NCI-H1105 treated with DMSO at 0.1 percent for 48 hours (cell line): ENCODE results near the gene SOX11.

Experiments used
- DNase-seq: peaks from one replicate; lab custom pipeline; 2025; lab: John Stamatoyannopoulos, UW

Gene SOX11

DNA sequence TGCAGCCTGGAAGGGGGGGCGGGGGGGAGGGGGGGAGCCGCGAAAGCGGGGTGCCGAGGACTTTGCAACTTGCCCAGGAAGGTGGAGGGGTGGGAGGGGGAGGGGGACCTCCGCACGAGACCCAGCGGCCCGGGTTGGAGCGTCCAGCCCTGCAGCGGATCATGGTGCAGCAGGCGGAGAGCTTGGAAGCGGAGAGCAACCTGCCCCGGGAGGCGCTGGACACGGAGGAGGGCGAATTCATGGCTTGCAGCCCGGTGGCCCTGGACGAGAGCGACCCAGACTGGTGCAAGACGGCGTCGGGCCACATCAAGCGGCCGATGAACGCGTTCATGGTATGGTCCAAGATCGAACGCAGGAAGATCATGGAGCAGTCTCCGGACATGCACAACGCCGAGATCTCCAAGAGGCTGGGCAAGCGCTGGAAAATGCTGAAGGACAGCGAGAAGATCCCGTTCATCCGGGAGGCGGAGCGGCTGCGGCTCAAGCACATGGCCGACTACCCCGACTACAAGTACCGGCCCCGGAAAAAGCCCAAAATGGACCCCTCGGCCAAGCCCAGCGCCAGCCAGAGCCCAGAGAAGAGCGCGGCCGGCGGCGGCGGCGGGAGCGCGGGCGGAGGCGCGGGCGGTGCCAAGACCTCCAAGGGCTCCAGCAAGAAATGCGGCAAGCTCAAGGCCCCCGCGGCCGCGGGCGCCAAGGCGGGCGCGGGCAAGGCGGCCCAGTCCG lies 540 bp downstream of the SOX11 start:
- DNase-seq, result peak; percentile 53

DNA sequence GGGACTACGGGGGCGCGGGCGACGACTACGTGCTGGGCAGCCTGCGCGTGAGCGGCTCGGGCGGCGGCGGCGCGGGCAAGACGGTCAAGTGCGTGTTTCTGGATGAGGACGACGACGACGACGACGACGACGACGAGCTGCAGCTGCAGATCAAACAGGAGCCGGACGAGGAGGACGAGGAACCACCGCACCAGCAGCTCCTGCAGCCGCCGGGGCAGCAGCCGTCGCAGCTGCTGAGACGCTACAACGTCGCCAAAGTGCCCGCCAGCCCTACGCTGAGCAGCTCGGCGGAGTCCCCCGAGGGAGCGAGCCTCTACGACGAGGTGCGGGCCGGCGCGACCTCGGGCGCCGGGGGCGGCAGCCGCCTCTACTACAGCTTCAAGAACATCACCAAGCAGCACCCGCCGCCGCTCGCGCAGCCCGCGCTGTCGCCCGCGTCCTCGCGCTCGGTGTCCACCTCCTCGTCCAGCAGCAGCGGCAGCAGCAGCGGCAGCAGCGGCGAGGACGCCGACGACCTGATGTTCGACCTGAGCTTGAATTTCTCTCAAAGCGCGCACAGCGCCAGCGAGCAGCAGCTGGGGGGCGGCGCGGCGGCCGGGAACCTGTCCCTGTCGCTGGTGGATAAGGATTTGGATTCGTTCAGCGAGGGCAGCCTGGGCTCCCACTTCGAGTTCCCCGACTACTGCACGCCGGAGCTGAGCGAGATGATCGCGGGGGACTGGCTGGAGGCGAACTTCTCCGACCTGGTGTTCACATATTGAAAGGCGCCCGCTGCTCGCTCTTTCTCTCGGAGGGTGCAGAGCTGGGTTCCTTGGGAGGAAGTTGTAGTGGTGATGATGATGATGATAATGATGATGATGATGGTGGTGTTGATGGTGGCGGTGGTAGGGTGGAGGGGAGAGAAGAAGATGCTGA lies 1.4 kb downstream of the SOX11 start:
- peak; percentile 58 for DNase-seq

DNA sequence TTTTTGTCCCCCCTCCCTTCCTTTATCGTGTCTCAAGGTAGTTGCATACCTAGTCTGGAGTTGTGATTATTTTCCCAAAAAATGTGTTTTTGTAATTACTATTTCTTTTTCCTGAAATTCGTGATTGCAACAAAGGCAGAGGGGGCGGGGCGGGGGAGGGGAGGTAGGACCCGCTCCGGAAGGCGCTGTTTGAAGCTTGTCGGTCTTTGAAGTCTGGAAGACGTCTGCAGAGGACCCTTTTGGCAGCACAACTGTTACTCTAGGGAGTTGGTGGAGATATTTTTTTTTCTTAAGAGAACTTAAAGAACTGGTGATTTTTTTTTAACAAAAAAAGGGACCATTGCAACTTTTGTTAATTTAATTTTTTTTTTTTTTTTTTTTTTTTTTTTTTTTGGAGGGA lies 2.1 kb downstream of the SOX11 start:
- peak; percentile 27 for DNase-seq

DNA sequence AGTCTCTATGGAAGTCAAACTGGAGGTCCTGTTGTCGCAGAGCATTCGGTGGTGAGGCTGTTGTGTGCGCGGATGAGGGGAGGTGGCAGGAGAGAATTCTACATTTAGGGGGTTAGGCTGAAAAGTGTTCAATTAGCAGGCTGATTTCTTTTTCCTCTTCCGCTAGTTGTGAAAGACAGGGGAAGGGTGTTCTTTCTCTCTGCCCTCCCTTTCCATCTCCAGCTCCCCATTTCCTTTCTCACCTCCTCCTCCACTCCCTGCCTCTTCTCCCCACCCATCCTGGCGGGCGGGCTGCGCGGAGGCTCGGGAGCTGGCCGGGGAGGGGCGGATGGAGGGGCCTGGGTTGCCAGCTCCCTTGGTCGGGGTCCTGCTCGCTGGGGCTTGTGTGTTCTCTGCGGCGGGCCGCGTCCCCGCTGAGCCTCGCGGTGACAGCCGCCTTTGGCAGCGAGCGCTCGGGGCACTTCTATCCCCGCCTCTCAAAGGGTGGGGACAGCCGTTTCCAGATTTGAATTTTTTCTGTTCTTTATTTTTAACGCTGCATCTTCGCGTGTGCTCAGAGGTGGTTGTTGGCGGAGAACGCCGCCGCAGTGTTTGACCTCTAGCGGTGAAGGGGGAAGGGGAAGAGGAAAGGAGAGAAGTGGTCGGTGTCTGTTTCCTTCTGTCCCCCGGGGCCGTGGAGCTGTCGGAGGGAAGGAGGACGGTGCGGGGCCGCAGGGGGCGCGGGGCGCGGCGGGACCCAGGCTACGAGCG lies 3.6 kb downstream of the SOX11 start:
- DNase-seq, result peak; percentile 60

DNA sequence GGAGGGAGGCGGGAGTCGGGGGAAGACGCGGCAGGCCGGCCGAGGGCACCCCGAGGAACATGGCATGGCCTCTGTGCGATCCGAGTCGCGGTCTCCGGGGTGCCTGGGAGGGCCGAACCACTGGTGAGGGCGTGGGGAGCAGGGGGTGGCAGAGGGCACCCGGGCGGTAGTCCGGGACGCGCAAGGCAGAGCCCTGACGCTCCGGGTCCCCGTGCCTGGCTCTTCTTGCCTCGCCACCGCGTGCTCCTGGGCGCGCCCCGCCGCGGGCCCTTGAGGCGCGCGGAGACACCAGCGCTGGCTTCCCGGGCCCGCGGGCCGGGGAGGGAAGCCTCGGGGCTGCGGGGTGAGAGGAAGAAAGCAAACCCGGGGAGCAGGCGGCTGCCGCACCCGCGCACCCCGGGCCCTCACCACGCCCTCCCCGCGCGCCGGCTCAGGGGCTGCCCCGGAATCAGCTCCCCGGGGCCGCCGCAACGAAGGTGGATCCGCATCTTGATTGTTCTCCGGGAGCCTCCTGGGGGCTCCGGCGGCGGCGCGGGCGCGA lies 4.3 kb downstream of the SOX11 start:
- peak; percentile 47 for DNase-seq

DNA sequence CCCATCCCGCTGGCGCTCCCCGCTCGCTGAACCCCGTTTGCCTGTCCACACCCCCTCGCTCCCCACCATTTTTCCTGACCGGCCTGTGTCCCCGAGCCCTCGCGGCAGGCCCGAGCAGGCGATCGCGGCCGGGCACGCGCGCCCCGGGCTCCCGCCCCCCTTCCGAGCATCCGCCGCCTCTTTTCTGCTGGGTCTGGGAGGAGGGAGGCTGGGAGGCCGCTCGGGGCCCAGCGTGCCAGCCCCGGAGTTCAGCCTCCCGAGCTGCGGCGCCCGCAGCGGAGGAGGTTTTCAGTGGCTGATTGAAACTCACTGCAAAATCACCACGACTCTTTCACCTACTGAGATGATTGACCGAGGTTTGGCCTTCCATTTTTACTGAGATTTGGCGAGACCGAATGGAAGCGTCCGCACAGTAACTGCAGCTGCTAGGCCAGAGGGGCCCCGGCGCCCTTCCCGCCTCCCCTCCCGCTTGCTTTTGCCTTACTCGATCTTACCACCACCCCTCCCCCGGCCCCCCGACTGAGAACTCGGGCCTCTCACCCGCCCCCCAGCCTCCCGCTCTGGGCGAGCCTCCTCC lies 4.8 kb downstream of the SOX11 start:
- peak; percentile 66 for DNase-seq

DNA sequence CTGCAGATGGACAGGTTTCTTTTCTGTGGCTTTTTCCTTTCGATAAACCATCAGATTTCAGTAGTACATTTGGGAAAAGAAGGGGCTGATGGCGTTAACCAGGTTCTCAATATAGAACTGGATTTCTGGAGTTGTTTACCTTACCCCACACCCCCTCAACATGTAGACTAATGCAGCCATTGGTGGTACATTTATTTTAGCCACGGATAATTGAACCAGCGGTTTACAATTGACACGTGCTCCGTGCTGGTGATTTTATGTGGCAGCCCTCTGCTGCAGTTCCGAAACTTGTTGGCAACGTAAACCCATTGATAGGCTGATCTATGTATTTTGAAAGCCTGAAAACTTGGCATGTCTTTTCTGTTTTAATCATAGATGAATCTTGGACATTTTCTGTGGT lies 5.4 kb downstream of the SOX11 start:
- peak; percentile 46 for DNase-seq

DNA sequence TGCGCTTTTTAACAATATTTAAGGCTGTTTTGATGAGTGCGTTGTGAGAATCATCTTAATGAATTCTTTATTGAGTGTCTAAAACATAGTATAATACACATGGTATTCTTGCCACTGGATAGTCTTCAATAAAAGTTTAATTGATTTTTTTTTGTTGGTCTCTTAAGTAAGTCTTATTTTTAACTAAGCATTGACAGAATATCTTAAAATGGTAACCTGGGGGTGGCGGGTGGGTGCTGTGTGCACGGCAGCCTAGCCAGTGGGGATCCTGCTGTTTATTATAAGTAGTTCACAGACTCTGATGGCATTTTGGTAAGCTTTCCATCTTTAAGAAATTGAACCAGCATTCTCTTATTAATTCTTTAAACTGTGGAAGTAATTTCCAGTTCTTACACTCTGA lies 6.0 kb downstream of the SOX11 start:
- DNase-seq, result no peak

DNA sequence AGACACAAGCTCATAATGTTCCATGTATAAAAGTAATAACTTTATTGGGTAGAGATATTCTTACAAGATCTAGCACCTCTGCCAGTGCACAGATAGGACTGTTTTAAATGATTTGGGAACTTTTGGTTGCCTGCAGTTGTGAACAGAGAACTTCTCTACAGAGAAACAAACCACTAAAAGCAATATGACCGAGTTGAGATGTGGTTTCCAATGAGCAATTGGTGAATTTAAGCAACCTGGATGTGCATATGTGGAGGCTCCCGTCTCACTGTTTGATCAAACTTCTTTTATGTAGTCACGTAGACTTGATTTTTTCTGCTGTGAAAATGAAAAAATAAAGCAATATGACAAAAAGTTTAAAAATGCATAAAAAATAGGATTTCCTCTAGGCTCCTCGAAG lies 7.8 kb downstream of the SOX11 start:
- no peak for DNase-seq

DNA sequence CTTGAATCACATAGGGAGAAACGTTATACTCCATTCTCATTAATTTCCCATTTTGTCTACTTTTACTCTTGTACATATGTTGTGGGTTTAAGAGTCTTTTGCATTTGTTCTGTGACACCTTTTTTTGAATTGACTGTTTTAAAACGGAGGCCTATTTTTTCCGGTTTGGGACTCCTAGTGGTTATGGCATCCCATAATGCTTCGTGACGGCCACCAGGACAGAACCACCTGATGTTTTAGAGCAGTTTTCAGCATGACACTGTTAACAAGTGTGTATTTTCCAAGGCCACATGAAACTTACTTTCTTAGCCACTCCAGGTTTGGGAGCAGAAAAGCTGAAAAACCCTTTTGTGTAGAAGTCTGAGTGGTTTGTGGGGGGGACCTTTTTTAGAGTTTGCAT lies 8.4 kb downstream of the SOX11 start:
- no peak for DNase-seq

DNA sequence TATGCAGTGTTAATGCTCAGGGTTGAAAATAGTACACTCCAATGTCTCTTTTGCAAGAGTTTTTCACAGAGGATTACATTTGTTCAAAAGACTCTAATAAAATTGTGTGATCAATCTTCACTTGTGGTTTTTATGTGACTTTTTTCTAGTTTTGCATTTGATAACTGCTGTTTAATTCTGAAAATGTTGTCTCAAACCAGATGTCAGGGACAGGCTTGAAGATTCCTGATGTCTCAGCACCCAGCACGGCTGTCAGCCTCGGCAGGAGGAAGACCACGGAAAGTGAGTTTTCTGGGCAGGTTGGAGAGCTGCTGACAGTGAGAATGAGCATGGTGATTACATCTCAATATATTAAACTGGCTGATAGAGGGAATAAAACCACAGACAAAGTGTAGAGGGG lies 9.1 kb downstream of the SOX11 start:
- DNase-seq, result no peak

DNA sequence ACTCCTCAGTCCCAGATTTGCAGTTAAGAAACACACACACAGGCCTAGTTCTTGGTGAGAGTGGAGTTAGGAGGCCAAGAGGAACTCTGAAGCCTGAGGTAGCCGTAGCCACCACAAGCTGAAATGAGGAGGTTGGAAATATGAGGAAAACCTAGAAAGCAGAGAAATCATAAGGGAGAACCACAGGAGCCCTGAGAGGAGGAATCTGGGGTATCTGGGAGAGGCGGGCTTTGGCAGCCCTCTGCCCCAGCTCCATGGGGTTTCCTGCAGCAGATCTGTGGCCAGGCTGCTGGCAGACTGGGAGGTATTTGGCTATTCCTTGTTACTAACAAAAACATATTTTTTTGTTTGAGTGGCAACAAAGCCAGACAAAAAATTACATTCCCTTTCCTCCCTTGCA lies 11.0 kb downstream of the SOX11 start:
- DNase-seq, result no peak

DNA sequence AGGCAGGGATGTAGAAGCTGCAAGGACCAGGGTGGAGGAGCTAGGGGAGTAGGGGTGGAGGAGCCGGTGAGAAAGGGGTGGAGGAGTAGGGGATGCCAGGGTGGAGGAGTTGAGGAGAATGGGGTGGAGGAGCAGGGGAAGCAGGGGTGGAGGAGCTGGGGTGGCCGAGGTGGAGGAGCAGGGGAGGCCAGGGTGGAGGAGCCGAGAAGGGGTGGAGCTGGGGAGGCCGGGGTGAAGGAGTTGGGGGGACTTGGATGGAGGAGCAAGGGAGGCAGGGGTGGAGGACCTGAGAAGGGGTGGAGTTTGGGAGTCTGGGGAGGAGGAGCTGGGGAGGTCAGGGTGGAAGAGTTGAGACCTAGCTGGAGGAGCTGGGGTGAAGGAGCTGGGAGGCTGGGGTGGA lies 13.3 kb downstream of the SOX11 start:
- no peak for DNase-seq

DNA sequence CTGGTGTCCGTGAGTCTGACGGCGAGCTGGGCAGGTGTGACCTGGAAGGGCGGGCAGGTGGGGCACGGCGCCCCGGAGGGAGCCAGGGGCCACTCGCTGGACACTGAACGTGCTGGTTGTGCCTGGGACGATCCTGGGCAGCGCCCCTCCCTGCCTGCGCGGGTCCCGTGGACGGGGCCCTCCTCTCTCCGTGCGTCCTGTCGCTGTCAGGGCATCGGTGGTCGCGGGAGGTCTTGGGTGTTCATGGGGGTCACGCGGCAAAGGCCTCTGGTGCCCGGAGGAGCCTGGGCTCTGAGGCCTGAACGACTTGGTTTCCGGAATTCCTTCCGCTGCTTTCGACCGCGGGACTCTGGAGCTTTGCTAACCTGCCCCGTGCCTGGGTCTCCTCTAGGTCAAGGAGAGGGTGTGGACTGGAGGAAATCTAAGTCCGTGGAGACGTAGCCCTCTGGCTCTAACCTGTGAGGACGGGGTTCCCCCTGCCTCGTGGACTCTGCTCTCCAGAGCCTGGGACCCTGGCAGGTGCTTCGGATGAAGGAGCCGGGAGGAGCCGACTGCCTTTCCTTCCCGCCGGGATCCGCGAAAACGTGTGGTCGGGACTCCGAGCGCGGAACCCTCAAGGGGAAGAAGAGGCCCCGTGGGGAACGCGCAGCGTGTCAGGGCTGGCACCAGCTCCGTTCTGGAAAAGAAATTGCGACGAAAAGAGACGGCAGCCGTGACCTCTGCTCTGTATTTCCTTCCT lies 14.7 kb downstream of the SOX11 start:
- no peak for DNase-seq

DNA sequence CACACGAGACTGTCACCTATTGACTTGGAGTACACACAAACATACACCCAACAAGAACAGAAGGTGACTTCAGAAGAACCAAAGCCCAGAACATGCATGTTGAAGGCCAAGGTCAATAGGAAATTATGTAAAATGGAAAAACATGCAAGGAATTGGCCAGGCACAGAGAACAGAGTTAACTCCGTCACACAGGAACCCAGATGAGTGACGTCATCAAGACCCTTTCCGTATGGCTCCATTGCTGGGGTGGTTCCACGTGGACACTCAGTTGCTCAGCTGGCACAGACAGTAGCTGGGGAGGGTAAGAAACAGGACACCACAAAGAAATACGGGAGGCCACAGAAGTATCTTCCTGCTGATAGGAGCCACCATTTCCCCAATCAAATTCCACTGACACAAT lies 18.4 kb downstream of the SOX11 start:
- DNase-seq, result no peak

DNA sequence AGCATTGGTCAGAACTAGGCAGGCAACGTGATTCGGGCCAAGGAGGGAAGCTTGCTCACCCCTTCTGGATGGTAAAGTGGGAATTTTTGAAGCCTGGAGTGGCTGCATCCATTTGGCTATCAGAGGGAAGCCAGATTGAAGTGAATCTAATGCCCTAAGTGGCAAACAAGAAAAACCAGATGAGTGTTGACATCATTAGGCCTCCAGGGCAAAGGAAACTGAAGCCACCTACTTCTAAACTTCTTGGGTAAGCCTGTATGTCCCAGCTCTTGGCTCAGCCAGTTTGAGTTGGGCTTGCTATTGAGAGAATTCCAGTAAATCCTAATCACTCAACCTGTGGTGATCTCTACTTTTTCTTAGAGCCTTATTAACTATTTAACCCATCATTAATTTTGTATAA lies 20.9 kb downstream of the SOX11 start:
- no peak for DNase-seq

DNA sequence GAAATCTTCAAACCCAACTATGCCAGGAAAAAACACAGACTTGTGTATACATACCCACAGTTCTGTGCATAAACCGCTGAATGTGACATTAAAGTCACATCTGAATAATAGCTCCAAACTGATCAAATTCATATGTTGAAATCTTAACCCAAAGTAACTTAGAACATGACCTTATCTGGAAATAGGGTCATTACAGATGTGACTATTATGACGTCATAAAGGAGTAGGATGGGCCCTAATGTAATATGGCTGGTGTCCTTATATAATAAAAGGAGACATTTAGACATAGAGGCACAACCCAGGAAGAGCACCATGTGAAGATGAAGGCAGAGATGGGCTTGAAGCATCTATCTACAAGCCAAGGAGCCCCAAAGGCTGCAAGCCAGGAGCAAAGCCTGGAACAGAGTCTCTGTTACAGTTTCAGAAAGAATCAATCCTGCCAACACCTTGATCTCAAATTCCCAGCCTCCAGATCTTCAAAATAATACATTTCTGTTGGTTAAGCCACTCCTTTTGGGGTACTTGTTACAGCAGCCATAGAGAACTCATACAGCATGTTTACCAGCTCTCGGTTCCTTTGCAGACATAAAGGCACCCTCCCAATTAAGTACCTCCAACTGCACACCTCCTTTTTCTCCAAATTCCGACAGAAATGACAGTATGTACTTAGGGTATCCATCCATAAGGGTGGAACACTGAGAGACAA lies 27.6 kb downstream of the SOX11 start:
- DNase-seq, result no peak

DNA sequence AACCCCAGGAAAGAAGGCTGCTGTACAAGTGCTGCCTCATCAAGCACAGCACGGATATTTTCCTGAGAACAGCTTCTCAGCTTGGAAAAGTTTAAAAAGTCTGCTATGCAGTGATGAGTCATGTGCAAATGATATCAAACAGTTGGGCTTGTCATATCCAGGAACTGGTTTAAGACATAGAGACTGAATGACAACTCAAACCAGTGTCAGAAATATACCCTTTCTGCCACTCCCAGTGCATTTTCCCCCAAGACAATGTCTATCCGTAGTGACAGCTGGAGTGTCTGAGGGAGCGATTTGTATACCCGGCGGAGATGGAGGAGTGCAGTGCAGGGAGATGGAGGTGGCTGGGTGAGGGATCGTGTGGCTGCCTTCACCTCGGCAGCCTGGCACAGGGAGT lies 28.2 kb downstream of the SOX11 start:
- no peak for DNase-seq

DNA sequence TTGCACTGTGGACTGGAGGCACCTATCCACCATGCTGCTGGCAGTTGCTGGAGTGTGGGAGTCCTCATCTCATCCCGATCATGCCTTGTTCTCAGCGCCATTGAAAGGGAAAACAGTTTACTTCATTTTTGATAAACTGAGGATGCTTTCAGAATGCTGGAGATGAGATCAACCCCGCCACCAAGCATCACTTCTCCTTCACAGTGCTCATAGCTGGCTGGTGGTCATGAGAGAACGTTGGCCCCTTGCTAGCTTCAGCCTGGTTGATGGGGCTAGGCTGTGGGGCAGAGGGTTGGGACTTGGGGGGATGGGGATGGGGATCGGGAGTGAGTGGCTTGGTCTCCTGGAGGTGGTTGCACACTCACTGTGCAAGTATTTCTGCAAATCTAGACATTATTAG lies 30.1 kb downstream of the SOX11 start:
- DNase-seq, result no peak
